A549 (cell line): ENCODE measurements around the gene ZNF652. TPM values are rescaled to one million over a fixed set of nuclear protein-coding genes. Genes with fewer than 3 reads are reported as not detected.

Source experiments
- ATAC-seq, 2 experiments: fragments of 200-7000 bp in 1 of 2; fragments of >200 bp in 1 of 2; cut with Nextera tagmentation in 1 of 2; cut with Tn5 transposase in 1 of 2; 3 replicates each; pipeline versions ENCODE4 v1.8.0 to v1.9.1; 2018 to 2020; ENCODE audit warnings: mild to moderate bottlenecking in 1 of 2, moderate library complexity in 1 of 2
- CTCF ChIA-PET: fragments of 300-600 bp; sonication (Branson Sonifier 250); formaldehyde crosslinking; extraction: SDS; loops from one replicate; lab custom pipeline; 2021; ENCODE audit warnings: antibody characterized with exemption, inconsistent platforms; lab: Yijun Ruan, JAX
- POLR2A ChIA-PET: fragments of 350-600 bp; formaldehyde crosslinking; extraction: SDS; loops from one replicate; lab custom pipeline; 2021; ENCODE audit warnings: antibody characterized with exemption, inconsistent platforms; lab: Yijun Ruan, JAX
- DNase-seq, 2 experiments: peaks; one replicate each; pipeline versions ENCODE4 v3.0.0 to v3.0.0-alpha.2; 2011 to 2016; ENCODE audit warnings: low read depth in 1 of 2, low spot score in 1 of 2
- FAIRE-seq: peaks from 2 replicates; lab custom pipeline; 2011; peaks lifted over from hg19 to GRCh38; lab: Jason Lieb, UNC
- H3K27ac ChIP-seq, 2 experiments: fragments of >200 bp; sonication (Bioruptor Twin); formaldehyde crosslinking; 3 replicates each; pipeline ENCODE4 v1.5.1; 2016 to 2017
- H3K4me1 ChIP-seq: fragments of >200 bp; sonication (Bioruptor Twin); formaldehyde crosslinking; 3 replicates; pipeline ENCODE4 v1.6.1; 2016
- H3K4me2 ChIP-seq: fragments of >200 bp; sonication (Bioruptor Twin); formaldehyde crosslinking; 3 replicates; pipeline ENCODE4 v1.6.1; 2016
- H3K4me3 ChIP-seq: fragments of >200 bp; sonication (Bioruptor Twin); formaldehyde crosslinking; 3 replicates; pipeline ENCODE4 v1.5.1; 2016
- H3K9me3 ChIP-seq: fragments of >200 bp; sonication (Bioruptor Twin); formaldehyde crosslinking; 3 replicates; pipeline ENCODE4 v1.6.1; 2016
- CBX2 ChIP-seq: fragments of 200-600 bp; sonication (generic); IDR thresholded peaks from 2 replicates; pipeline ENCODE4 v1.6.1; 2016; ENCODE audit warnings: low read depth, mild to moderate bottlenecking, borderline replicate concordance
- EP300 ChIP-seq, 2 experiments: fragments of >200 bp; sonication (Bioruptor Twin); formaldehyde crosslinking; IDR thresholded peaks; 2 replicates in 1 of 2; 3 replicates in 1 of 2; pipeline ENCODE4 v1.6.1; 2016 to 2017
- FOSB ChIP-seq: fragments of 250-450 bp; sonication (Bioruptor Pico); IDR thresholded peaks from 2 replicates; pipeline ENCODE4 v1.5.0; 2020; ENCODE audit warnings: mild to moderate bottlenecking, moderate library complexity
- HEYL ChIP-seq: fragments of 250-450 bp; sonication (Bioruptor Pico); IDR thresholded peaks from 2 replicates; pipeline ENCODE4 v1.8.0; 2021; ENCODE audit warnings: mild to moderate bottlenecking, moderate library complexity
- HOXB13 ChIP-seq: fragments of 250-450 bp; sonication (Bioruptor Pico); IDR thresholded peaks from 2 replicates; pipeline ENCODE4 v1.5.0; 2020; ENCODE audit warnings: low read depth, mild to moderate bottlenecking, moderate library complexity
- HOXB5 ChIP-seq: fragments of 250-450 bp; sonication (Bioruptor Pico); IDR thresholded peaks from 2 replicates; pipeline ENCODE4 v1.5.0; 2020; ENCODE audit warnings: mild to moderate bottlenecking, moderate library complexity
- MAZ ChIP-seq: fragments of 150-350 bp; IDR thresholded peaks from 2 replicates; pipeline ENCODE4 v1.6.1; 2014; ENCODE audit warnings: antibody characterized with exemption, low read depth, low read length, borderline replicate concordance
- MYC ChIP-seq: IDR thresholded peaks from 2 replicates; pipeline ENCODE4 v1.6.1; 2012; ENCODE audit warnings: mild to moderate bottlenecking, inconsistent platforms, low read length, improper control_type of control experiment, borderline replicate concordance
- NR3C1 ChIP-seq: fragments of >200 bp; sonication (Bioruptor Twin); formaldehyde crosslinking; IDR thresholded peaks from 3 replicates; pipeline ENCODE4 v1.6.1; 2017
- PHF8 ChIP-seq: fragments of 200-600 bp; sonication (generic); IDR thresholded peaks from 2 replicates; pipeline ENCODE4 v1.6.1; 2016; ENCODE audit warnings: low read depth, mild to moderate bottlenecking, antibody characterized with exemption, moderate library complexity, borderline replicate concordance
- POLR2A ChIP-seq: IDR thresholded peaks from 2 replicates; pipeline ENCODE4 v1.6.1; 2012; ENCODE audit warnings: mild to moderate bottlenecking, low read length
- RAD21 ChIP-seq, 2 experiments: fragments of >200 bp in 1 of 2; sonication (Bioruptor Twin) in 1 of 2; formaldehyde crosslinking in 1 of 2; IDR thresholded peaks in 1 of 2; conservative IDR thresholded peaks in 1 of 2; 2 replicates in 1 of 2; 3 replicates in 1 of 2; pipeline ENCODE4 v1.6.1; 2012 to 2018; ENCODE audit warnings: inconsistent platforms in 1 of 2
- RCOR1 ChIP-seq: fragments of 150-350 bp; IDR thresholded peaks from 2 replicates; pipeline ENCODE4 v1.6.1; 2014; ENCODE audit warnings: antibody characterized with exemption, low read length, low read depth
- TP53 ChIP-seq: fragments of 250-450 bp; sonication (Bioruptor Pico); IDR thresholded peaks from 2 replicates; pipeline ENCODE4 v1.5.0; 2021; ENCODE audit warnings: mild to moderate bottlenecking, moderate library complexity
- ZSCAN20 ChIP-seq: fragments of 250-450 bp; sonication (Bioruptor Pico); IDR thresholded peaks from 2 replicates; pipeline ENCODE4 v1.8.0; 2022; ENCODE audit warnings: mild to moderate bottlenecking, moderate library complexity
- WGBS: methylation state at CpG from one replicate; pipeline ENCODE4 v1.1.6; 2017; ENCODE audit errors: missing lambda C conversion rate; 5-methylcytosine and 5-hydroxymethylcytosine counted together
- polyA plus RNA-seq, 4 experiments: library from polyadenylated mRNA; depleted of rRNA in 3 of 4; stranded (reverse); fragments of >200 nt; fragmentation: RNase III in 1 of 4; extraction: RNeasy Plus Mini Kit Qiagen cat#74134 plus additional on column Dnase treatment in 1 of 4; gene quantifications; 2 replicates in 3 of 4; 3 replicates in 1 of 4; pipeline ENCODE4 v1.2.3, GENCODE V29; 2011 to 2017
- TF ChIP-seq, protein P1 (sequence below): IDR thresholded peaks from 2 replicates; pipeline ENCODE4 v1.6.1; 2012; ENCODE audit warnings: low read depth, borderline replicate concordance
- TF ChIP-seq, protein P2 (sequence below): fragments of 450-650 bp; IDR thresholded peaks from 2 replicates; pipeline ENCODE4 v1.6.1; 2014; ENCODE audit warnings: antibody characterized with exemption
- TF ChIP-seq, protein P3 (sequence below): fragments of 200-600 bp; sonication (generic); IDR thresholded peaks from 2 replicates; pipeline ENCODE4 v1.6.1; 2016; ENCODE audit warnings: antibody characterized with exemption, mild to moderate bottlenecking, moderate library complexity
- TF ChIP-seq, protein P4 (sequence below): IDR thresholded peaks from 2 replicates; pipeline ENCODE4 v1.6.1; 2012
- TF ChIP-seq, protein P5 (sequence below): fragments of 250-450 bp; sonication (Bioruptor Pico); IDR thresholded peaks from 2 replicates; pipeline ENCODE4 v1.5.0; 2020; ENCODE audit warnings: low read depth, mild to moderate bottlenecking, moderate library complexity

Gene ZNF652
- polyA plus RNA-seq, 2 of the 4 experiments (the other 2 are of a cell fraction), result 5.7 to 14.8 TPM

DNA sequence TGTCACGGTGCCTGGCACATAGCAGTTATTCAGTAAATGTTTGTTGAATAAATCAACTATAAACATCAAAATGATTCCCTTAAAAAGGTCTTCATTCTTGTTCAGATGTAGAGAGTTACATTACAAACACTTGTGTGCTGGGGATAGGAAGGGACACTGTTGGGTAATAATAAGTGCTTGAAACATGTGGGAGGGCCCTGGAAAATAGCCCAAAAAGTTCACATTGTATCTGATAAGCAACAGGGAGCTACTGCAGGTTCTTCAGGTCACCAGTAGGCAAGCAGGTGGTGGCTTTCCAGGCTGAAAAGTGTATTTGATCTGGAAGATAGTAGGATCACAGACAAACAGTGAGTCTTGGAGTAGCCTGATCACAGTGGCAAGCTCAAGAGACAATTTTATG lies 19.0 kb upstream of the ZNF652 start:
- CTCF ChIA-PET, result interaction anchor here (0.7 to 3.9 kb wide), 10 partner anchors 9 to 90 kb away, joined by 3 to 15 read pairs (median 5); no protein-coding TSS in a partner anchor
- DNase-seq (no peak), FAIRE-seq (no peak), ATAC-seq (no peak)
- whole genome bisulfite sequencing, result 19% methylated on average over 1 of the region's 1 CpG
- no peak for TF ChIP-seq ZSCAN20 (CRISPR knock-in tag)
- H3K4me3 ChIP-seq, result no peak overlapping the region
- POLR2A ChIA-PET, result no interaction called here
- no peaks in the 10 kb centered on the region for H3K4me1 ChIP-seq
- peaks cover 34% of the 10 kb centered on the region for H3K9me3 ChIP-seq
- H3K27ac ChIP-seq, result no peak overlapping the region
- H3K4me2 ChIP-seq, result no peak overlapping the region

DNA sequence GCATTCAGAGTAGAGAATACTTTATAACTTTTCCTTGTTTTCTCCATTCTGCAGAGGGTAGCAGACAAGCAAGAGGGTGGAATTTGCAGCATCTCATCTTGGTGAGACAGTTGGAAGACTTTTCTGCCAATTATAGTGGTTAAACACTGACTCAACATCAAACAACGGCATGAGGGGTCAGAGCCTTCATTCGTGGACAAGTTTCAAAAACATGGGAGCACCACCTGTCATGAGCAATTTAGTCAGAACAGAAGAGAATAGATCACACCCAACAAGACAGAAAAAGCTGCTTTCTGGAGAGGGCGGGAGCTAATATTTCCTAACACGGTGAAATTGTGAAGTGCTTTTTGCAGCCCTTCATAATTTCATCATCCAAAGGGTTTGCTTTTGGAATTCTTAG lies 17.9 kb upstream of the ZNF652 start:
- CTCF ChIA-PET, result interaction anchor here (1.1 to 3.9 kb wide), 5 partner anchors 11 to 63 kb away, joined by 3 to 12 read pairs (median 3); no protein-coding TSS in a partner anchor
- TF ChIP-seq HOXB13 (CRISPR knock-in tag) (no peak), TP53 (CRISPR knock-in tag) (no peak), MAZ (no peak), RAD21 (conservative IDR thresholded peaks at IDR 0.05 in 1 of 2, IDR thresholded peaks at IDR 0.05 in 1 of 2) (no peak), HOXB5 (no peak), FOSB (CRISPR knock-in tag) (no peak), PHF8 (no peak), HEYL (CRISPR knock-in tag) (no peak), CBX2 (no peak), RCOR1 (no peak), NR3C1 (no peak), POLR2A (no peak), MYC (no peak), EP300 (IDR thresholded peaks at IDR 0.05) (no peak)
- TF ChIP-seq, protein P1, sequence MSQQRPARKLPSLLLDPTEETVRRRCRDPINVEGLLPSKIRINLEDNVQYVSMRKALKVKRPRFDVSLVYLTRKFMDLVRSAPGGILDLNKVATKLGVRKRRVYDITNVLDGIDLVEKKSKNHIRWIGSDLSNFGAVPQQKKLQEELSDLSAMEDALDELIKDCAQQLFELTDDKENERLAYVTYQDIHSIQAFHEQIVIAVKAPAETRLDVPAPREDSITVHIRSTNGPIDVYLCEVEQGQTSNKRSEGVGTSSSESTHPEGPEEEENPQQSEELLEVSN, result no peak
- TF ChIP-seq, protein P2, sequence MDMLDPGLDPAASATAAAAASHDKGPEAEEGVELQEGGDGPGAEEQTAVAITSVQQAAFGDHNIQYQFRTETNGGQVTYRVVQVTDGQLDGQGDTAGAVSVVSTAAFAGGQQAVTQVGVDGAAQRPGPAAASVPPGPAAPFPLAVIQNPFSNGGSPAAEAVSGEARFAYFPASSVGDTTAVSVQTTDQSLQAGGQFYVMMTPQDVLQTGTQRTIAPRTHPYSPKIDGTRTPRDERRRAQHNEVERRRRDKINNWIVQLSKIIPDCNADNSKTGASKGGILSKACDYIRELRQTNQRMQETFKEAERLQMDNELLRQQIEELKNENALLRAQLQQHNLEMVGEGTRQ, result no peak
- TF ChIP-seq, protein P3, sequence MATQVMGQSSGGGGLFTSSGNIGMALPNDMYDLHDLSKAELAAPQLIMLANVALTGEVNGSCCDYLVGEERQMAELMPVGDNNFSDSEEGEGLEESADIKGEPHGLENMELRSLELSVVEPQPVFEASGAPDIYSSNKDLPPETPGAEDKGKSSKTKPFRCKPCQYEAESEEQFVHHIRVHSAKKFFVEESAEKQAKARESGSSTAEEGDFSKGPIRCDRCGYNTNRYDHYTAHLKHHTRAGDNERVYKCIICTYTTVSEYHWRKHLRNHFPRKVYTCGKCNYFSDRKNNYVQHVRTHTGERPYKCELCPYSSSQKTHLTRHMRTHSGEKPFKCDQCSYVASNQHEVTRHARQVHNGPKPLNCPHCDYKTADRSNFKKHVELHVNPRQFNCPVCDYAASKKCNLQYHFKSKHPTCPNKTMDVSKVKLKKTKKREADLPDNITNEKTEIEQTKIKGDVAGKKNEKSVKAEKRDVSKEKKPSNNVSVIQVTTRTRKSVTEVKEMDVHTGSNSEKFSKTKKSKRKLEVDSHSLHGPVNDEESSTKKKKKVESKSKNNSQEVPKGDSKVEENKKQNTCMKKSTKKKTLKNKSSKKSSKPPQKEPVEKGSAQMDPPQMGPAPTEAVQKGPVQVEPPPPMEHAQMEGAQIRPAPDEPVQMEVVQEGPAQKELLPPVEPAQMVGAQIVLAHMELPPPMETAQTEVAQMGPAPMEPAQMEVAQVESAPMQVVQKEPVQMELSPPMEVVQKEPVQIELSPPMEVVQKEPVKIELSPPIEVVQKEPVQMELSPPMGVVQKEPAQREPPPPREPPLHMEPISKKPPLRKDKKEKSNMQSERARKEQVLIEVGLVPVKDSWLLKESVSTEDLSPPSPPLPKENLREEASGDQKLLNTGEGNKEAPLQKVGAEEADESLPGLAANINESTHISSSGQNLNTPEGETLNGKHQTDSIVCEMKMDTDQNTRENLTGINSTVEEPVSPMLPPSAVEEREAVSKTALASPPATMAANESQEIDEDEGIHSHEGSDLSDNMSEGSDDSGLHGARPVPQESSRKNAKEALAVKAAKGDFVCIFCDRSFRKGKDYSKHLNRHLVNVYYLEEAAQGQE, result no peak
- TF ChIP-seq, protein P4, sequence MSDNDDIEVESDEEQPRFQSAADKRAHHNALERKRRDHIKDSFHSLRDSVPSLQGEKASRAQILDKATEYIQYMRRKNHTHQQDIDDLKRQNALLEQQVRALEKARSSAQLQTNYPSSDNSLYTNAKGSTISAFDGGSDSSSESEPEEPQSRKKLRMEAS, result no peak
- TF ChIP-seq, protein P5, sequence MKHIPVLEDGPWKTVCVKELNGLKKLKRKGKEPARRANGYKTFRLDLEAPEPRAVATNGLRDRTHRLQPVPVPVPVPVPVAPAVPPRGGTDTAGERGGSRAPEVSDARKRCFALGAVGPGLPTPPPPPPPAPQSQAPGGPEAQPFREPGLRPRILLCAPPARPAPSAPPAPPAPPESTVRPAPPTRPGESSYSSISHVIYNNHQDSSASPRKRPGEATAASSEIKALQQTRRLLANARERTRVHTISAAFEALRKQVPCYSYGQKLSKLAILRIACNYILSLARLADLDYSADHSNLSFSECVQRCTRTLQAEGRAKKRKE (CRISPR knock-in tag), result no peak
- TF ChIP-seq, all 56 proteins: peak for 0
- no peak for ATAC-seq
- FAIRE-seq, result no peak
- Histone ChIP-seq H3K4me2 (no peak overlapping the region), H3K4me1 (no peaks in the 10 kb centered on the region), H3K9me3 (peaks cover 34% of the 10 kb centered on the region), H3K4me3 (no peak overlapping the region), H3K27ac (no peak overlapping the region)
- POLR2A ChIA-PET, result no interaction called here
- 23% methylated on average over 4 of the region's 4 CpGs for WGBS
- DNase-seq, result no peak
